C4-2B (cell line): ENCODE measurements around the gene TMEM30A.

Source experiments
- CTCF ChIP-seq: fragments of 450-650 bp; conservative IDR thresholded peaks from 2 replicates; pipeline ENCODE4 v1.5.1; 2017; ENCODE audit warnings: mild to moderate bottlenecking
- ZFX ChIP-seq: fragments of 450-650 bp; IDR thresholded peaks from 2 replicates; pipeline ENCODE4 v1.6.1; 2017

GRCh38 chr6:75219263-75219662 lies 65.3 kb downstream of the TMEM30A start:
- TF ChIP-seq CTCF (no peak), ZFX (no peak)
